Gastrocnemius medialis (tissue), 4 donors: ENCODE results near the gene SLC18A2. TPM values are rescaled to one million over a fixed set of nuclear protein-coding genes. Genes with fewer than 3 reads are reported as not detected.
"Not testable (repeated sequence)": the region's sequence is repeated elsewhere in the genome, so short reads cannot be mapped to it uniquely, and the experiment has no call there.

Source experiments
- ATAC-seq, 2 donors: fragments of 150-250 bp; one replicate each; pipeline ENCODE4 v1.9.1; 2016
- DNase-seq, 2 donors: peaks; one replicate each; pipeline ENCODE4 v3.0.0-alpha.2; 2019
- H3K27ac ChIP-seq, 4 donors: fragments of 200-600 bp; sonication (generic); 1 replicate in 1 of 4; 2 replicates in 3 of 4; pipeline ENCODE4 v1.5.1; 2016 to 2018; ENCODE audit warnings: mild to moderate bottlenecking in 2 of 4, moderate library complexity in 1 of 4
- H3K27me3 ChIP-seq, 3 donors: fragments of 200-600 bp; sonication (generic) in 2 of 3; 1 replicate in 1 of 3; 2 replicates in 2 of 3; pipeline versions ENCODE4 v1.5.1 to v1.6.0; 2016 to 2019; ENCODE audit warnings: mild to moderate bottlenecking in 1 of 3, moderate library complexity in 1 of 3
- H3K36me3 ChIP-seq, 2 donors: fragments of 200-600 bp; sonication (generic) in 1 of 2; one replicate each; pipeline ENCODE4 v1.5.1; 2017 to 2018
- H3K4me1 ChIP-seq, 2 donors: fragments of 200-600 bp; sonication (generic) in 1 of 2; one replicate each; pipeline ENCODE4 v1.5.1; 2016 to 2017; ENCODE audit warnings: mild to moderate bottlenecking in 2 of 2
- H3K4me3 ChIP-seq, 4 donors: fragments of 200-600 bp; sonication (generic) in 3 of 4; 1 replicate in 1 of 4; 2 replicates in 3 of 4; pipeline ENCODE4 v1.5.1; 2016 to 2019; ENCODE audit warnings: mild to moderate bottlenecking in 2 of 4
- H3K9me3 ChIP-seq, 3 donors: fragments of 200-600 bp; sonication (generic) in 2 of 3; 1 replicate in 1 of 3; 2 replicates in 2 of 3; pipeline ENCODE4 v1.5.1; 2016 to 2019
- POLR2A ChIP-seq, 2 donors: fragments of 450-650 bp; IDR thresholded peaks; one replicate each; pipeline ENCODE4 v1.6.1; 2017; ENCODE audit warnings: antibody characterized with exemption in 2 of 2, mild to moderate bottlenecking in 2 of 2, moderate library complexity in 2 of 2
- in situ Hi-C, 4 donors: fragments of 200-750 bp; cut with MboI; loops; one replicate each; pipeline versions ENCODE4 v1.15.0 to v1.8.0; 2017; ENCODE audit warnings: low sequenced_read_pairs in 4 of 4
- intact Hi-C: fragments of 100-400 bp; cut with DNase I; formaldehyde crosslinking; loops from one replicate; pipeline ENCODE4 v1.15.1; 2023; ENCODE audit warnings: low total_unique reads
- total RNA-seq, 4 donors: library from RNA; depleted of rRNA; stranded (reverse); fragments of >200 nt; gene quantifications; one replicate each; pipeline versions ENCODE4 v1.1.0 to v1.2.3, GENCODE V29; 2016
- TF ChIP-seq, protein P1 (sequence below), 5 experiments: fragments of 450-650 bp in 3 of 5; fragments of 200-600 bp in 2 of 5; sonication (generic) in 2 of 5; IDR thresholded peaks in 4 of 5; conservative IDR thresholded peaks in 1 of 5; 1 replicate in 4 of 5; 2 replicates in 1 of 5; pipeline ENCODE4 v1.5.1; 2016 to 2019; ENCODE audit warnings: antibody characterized with exemption in 5 of 5, mild to moderate bottlenecking in 3 of 5, moderate library complexity in 3 of 5

Gene SLC18A2
- total RNA-seq, 4 donors from 2014 or later: 0.04 to 0.39 (median 0.13) TPM

DNA sequence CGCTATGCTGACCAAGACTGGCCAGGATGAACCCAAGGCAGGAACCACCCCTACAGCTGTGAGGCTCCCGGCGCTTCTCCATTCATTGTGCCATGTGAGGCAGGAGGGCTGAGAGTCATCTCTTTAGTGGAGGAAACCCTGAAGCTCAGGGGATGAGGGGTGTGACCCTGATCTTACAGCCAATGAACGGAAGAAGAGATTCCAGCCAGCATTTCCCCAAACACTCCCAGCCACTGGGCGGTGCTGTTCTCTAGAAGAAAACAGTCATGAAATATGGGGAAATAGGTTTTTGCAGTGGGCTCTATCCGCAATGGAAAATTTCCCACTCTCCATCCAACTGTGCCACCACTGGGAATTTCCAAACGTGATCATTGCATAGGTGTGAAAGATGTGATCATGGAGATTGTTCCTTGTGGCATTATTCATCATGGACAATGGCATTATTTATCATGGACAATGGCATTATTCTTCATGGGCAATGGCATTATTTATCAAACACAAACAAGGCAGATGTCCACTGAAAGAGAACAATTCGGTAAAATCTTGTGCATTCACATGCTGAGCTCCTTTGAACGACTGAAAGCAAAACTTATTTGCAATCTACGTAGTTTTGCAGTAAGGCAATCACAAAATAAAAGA is 14.0 kb upstream of the SLC18A2 start:
- H3K36me3 ChIP-seq: no peaks in the 10 kb centered on the region
- TF ChIP-seq, protein P1, sequence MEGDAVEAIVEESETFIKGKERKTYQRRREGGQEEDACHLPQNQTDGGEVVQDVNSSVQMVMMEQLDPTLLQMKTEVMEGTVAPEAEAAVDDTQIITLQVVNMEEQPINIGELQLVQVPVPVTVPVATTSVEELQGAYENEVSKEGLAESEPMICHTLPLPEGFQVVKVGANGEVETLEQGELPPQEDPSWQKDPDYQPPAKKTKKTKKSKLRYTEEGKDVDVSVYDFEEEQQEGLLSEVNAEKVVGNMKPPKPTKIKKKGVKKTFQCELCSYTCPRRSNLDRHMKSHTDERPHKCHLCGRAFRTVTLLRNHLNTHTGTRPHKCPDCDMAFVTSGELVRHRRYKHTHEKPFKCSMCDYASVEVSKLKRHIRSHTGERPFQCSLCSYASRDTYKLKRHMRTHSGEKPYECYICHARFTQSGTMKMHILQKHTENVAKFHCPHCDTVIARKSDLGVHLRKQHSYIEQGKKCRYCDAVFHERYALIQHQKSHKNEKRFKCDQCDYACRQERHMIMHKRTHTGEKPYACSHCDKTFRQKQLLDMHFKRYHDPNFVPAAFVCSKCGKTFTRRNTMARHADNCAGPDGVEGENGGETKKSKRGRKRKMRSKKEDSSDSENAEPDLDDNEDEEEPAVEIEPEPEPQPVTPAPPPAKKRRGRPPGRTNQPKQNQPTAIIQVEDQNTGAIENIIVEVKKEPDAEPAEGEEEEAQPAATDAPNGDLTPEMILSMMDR (IDR thresholded peaks at IDR 0.05 in 4 of 5, conservative IDR thresholded peaks at IDR 0.05 in 1 of 5): no peak
- TF ChIP-seq POLR2A (IDR thresholded peaks at IDR 0.05): no peak
- intact Hi-C loops: no loop called here
- no peaks in the 10 kb centered on the region for H3K4me1 ChIP-seq
- DNase-seq: no peak
- no peaks in the 10 kb centered on the region for H3K9me3 ChIP-seq
- no peak overlapping the region for H3K4me3 ChIP-seq
- no peak overlapping the region for H3K27ac ChIP-seq
- ATAC-seq: no peak
- in situ Hi-C loops: no loop called here
- H3K27me3 ChIP-seq: peaks cover 3 to 7% (median 5%) of the 10 kb centered on the region in 3 donors

DNA sequence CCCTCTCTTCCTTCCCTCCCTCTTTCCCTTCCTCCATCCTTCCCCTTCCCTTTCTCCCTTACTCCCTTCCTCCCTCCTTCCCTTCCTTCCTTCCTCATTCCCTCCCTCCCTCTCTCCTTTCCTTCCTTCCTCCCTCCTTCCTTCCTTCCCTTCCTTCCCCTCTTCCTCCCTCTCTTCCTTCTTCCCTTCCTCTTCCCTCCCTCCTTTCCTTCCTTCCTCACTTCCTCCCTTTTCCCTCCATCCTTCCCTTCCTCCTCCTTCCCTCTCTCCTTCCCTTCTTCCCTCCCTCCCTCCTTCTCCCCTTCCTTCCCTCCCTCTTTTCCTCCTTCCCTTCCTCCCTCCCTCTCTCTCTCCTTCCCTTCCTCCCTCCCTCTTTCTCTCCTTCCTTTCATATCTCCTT is 12.7 kb upstream of the SLC18A2 start:
- no peak for TF ChIP-seq POLR2A (IDR thresholded peaks at IDR 0.05)
- TF ChIP-seq, protein P1 (IDR thresholded peaks at IDR 0.05 in 4 of 5, conservative IDR thresholded peaks at IDR 0.05 in 1 of 5): no peak
- no peaks in the 10 kb centered on the region for H3K9me3 ChIP-seq
- H3K36me3 ChIP-seq: no peaks in the 10 kb centered on the region
- H3K27ac ChIP-seq: no peak overlapping the region
- H3K27me3 ChIP-seq: peaks cover 3 to 7% (median 5%) of the 10 kb centered on the region in 3 donors
- DNase-seq (no peak), ATAC-seq (no peak)
- no peak overlapping the region for H3K4me3 ChIP-seq
- H3K4me1 ChIP-seq: no peaks in the 10 kb centered on the region
- intact Hi-C loops (no loop called here), in situ Hi-C loops (no loop called here)

DNA sequence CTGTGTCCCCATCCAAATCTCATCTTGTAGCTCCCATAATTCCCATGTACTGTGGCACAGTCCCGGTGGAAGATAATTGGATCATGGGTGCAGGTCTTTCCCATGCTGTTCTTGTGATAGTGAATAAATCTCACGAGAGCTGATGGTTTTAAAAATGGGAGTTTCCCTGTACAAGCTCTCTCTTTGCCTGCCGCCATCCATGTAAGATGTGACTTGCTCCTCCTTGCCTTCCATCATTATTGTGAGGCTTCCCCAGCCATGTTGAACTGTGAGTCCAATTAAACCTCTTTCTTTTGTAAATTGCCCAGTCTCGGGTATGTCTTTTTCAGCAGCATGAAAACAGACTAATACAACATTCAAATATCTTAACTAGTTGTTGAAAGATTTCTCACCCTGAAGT is 10.8 kb upstream of the SLC18A2 start:
- intact Hi-C loops, H3K36me3 ChIP-seq, H3K27ac ChIP-seq, in situ Hi-C loops, H3K9me3 ChIP-seq, ATAC-seq, H3K27me3 ChIP-seq, DNase-seq, H3K4me1 ChIP-seq, H3K4me3 ChIP-seq: not testable (repeated sequence)

DNA sequence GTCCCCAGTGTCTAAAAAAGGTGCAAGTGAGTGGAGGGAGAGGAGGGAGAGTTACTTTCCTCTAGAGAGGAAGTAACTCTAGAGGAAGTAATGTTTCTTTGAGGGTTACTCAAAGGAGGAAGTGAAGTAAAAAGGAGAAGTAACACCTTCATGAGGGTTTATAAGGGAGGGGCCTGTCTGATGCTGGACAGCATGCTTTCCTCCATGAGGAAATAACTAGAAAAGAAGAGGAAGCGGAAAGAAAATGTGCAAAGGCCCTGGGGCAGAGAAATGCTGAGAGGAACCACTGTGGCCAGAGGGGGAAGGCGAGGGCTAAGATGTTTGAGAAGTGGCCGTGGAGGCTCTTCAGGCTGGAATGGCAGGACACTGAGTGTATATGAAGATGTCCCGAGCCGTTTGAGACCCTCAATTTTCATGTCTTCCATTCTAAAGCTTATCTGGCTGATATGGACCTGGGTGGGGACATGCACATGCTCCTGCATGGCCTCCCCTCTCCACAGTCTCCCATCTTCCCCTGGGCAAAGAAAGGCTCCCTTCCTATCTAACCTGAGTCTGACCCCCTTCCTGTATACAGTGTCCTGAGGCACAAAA is 3.4 kb upstream of the SLC18A2 start:
- DNase-seq: no peak
- in situ Hi-C loops: no loop called here

DNA sequence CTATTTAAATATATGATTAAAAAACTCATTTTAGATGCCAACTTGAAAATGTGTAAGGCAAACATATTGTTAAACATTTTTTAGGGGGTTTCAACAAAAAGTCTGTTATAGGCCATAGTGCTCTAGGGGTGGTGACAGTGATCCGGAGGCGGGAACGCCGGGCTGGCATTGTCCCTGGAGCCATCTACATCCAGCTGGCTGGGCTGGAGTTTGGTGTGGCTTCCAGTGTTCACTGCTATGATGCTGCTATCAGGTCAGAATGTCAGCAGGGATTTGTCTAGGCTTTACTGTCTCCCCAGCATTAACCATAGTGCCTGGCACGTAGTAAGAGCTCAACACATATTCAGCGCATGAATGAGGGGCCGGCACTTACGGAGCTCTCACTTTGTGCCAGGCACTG is 1.9 kb upstream of the SLC18A2 start:
- ATAC-seq (no peak), DNase-seq (no peak)
- intact Hi-C loops: no loop called here
- H3K27ac ChIP-seq: no peak overlapping the region
- H3K4me3 ChIP-seq: no peak overlapping the region
- TF ChIP-seq, protein P1 (IDR thresholded peaks at IDR 0.05 in 4 of 5, conservative IDR thresholded peaks at IDR 0.05 in 1 of 5): no peak
- no peak for TF ChIP-seq POLR2A (IDR thresholded peaks at IDR 0.05)
- H3K9me3 ChIP-seq: no peaks in the 10 kb centered on the region
- H3K27me3 ChIP-seq: peaks cover 21 to 26% (median 24%) of the 10 kb centered on the region in 3 donors
- no peaks in the 10 kb centered on the region for H3K36me3 ChIP-seq
- in situ Hi-C loops: no loop called here
- no peaks in the 10 kb centered on the region for H3K4me1 ChIP-seq

More for the DNA sequence above, 3.4 kb upstream of the SLC18A2 start:
- Histone ChIP-seq H3K27ac (no peak overlapping the region), H3K4me3 (no peak overlapping the region), H3K9me3 (no peaks in the 10 kb centered on the region), H3K4me1 (no peaks in the 10 kb centered on the region), H3K36me3 (no peaks in the 10 kb centered on the region), H3K27me3 (peaks cover 12 to 23% (median 19%) of the 10 kb centered on the region in 3 donors)
- intact Hi-C loops: no loop called here
- no peak for ATAC-seq
- TF ChIP-seq, protein P1 (IDR thresholded peaks at IDR 0.05 in 4 of 5, conservative IDR thresholded peaks at IDR 0.05 in 1 of 5): no peak
- TF ChIP-seq POLR2A (IDR thresholded peaks at IDR 0.05): no peak
